A549 (cell line): ENCODE results near the gene WWC1. TPM values are rescaled to one million over a fixed set of nuclear protein-coding genes. Genes with fewer than 3 reads are reported as not detected.

Experiments used
- ATAC-seq, 2 experiments: fragments of 200-7000 bp in 1 of 2; fragments of >200 bp in 1 of 2; cut with Nextera tagmentation in 1 of 2; cut with Tn5 transposase in 1 of 2; 3 replicates each; pipeline versions ENCODE4 v1.8.0 to v1.9.1; 2018 to 2020; ENCODE audit warnings: mild to moderate bottlenecking in 1 of 2, moderate library complexity in 1 of 2
- CTCF ChIA-PET: fragments of 300-600 bp; sonication (Branson Sonifier 250); formaldehyde crosslinking; extraction: SDS; loops from one replicate; lab custom pipeline; 2021; ENCODE audit warnings: antibody characterized with exemption, inconsistent platforms; lab: Yijun Ruan, JAX
- POLR2A ChIA-PET: fragments of 350-600 bp; formaldehyde crosslinking; extraction: SDS; loops from one replicate; lab custom pipeline; 2021; ENCODE audit warnings: antibody characterized with exemption, inconsistent platforms; lab: Yijun Ruan, JAX
- DNase-seq, 2 experiments: peaks; one replicate each; pipeline versions ENCODE4 v3.0.0 to v3.0.0-alpha.2; 2011 to 2016; ENCODE audit warnings: low read depth in 1 of 2, low spot score in 1 of 2
- FAIRE-seq: peaks from 2 replicates; lab custom pipeline; 2011; peaks lifted over from hg19 to GRCh38; lab: Jason Lieb, UNC
- H3K27ac ChIP-seq, 2 experiments: fragments of >200 bp; sonication (Bioruptor Twin); formaldehyde crosslinking; 3 replicates each; pipeline ENCODE4 v1.5.1; 2016 to 2017
- H3K4me1 ChIP-seq: fragments of >200 bp; sonication (Bioruptor Twin); formaldehyde crosslinking; 3 replicates; pipeline ENCODE4 v1.6.1; 2016
- H3K4me2 ChIP-seq: fragments of >200 bp; sonication (Bioruptor Twin); formaldehyde crosslinking; 3 replicates; pipeline ENCODE4 v1.6.1; 2016
- H3K4me3 ChIP-seq: fragments of >200 bp; sonication (Bioruptor Twin); formaldehyde crosslinking; 3 replicates; pipeline ENCODE4 v1.5.1; 2016
- H3K9me3 ChIP-seq: fragments of >200 bp; sonication (Bioruptor Twin); formaldehyde crosslinking; 3 replicates; pipeline ENCODE4 v1.6.1; 2016
- BHLHE40 ChIP-seq: IDR thresholded peaks from 2 replicates; pipeline ENCODE4 v1.6.1; 2012; ENCODE audit warnings: low read depth, low read length, inconsistent platforms
- CBX2 ChIP-seq: fragments of 200-600 bp; sonication (generic); IDR thresholded peaks from 2 replicates; pipeline ENCODE4 v1.6.1; 2016; ENCODE audit warnings: low read depth, mild to moderate bottlenecking, borderline replicate concordance
- CBX8 ChIP-seq: fragments of 200-600 bp; sonication (generic); IDR thresholded peaks from 2 replicates; pipeline ENCODE4 v1.6.1; 2016
- CEBPB ChIP-seq, 2 experiments: fragments of >200 bp in 1 of 2; sonication (Bioruptor Twin) in 1 of 2; formaldehyde crosslinking in 1 of 2; IDR thresholded peaks; 2 replicates each; pipeline ENCODE4 v1.6.1; 2012 to 2016
- CHD4 ChIP-seq: fragments of 200-600 bp; sonication (generic); IDR thresholded peaks from 2 replicates; pipeline ENCODE4 v1.6.1; 2016; ENCODE audit warnings: antibody characterized with exemption, mild to moderate bottlenecking, borderline replicate concordance
- EP300 ChIP-seq, 2 experiments: fragments of >200 bp; sonication (Bioruptor Twin); formaldehyde crosslinking; IDR thresholded peaks; 2 replicates in 1 of 2; 3 replicates in 1 of 2; pipeline ENCODE4 v1.6.1; 2016 to 2017
- ESRRA ChIP-seq: fragments of 150-350 bp; IDR thresholded peaks from 2 replicates; pipeline ENCODE4 v1.6.1; 2014; ENCODE audit warnings: mild to moderate bottlenecking, low read length, borderline replicate concordance
- FOXS1 ChIP-seq: fragments of 250-450 bp; sonication (Bioruptor Pico); IDR thresholded peaks from 2 replicates; pipeline ENCODE4 v1.5.0; 2020; ENCODE audit warnings: mild to moderate bottlenecking, moderate library complexity
- GATA3 ChIP-seq: IDR thresholded peaks from 2 replicates; pipeline ENCODE4 v1.6.1; 2012; ENCODE audit warnings: borderline replicate concordance
- HDAC2 ChIP-seq: fragments of 200-600 bp; sonication (generic); IDR thresholded peaks from 2 replicates; pipeline ENCODE4 v1.6.1; 2016
- HOXB5 ChIP-seq: fragments of 250-450 bp; sonication (Bioruptor Pico); IDR thresholded peaks from 2 replicates; pipeline ENCODE4 v1.5.0; 2020; ENCODE audit warnings: mild to moderate bottlenecking, moderate library complexity
- JUNB ChIP-seq: fragments of >200 bp; sonication (Bioruptor Twin); formaldehyde crosslinking; IDR thresholded peaks from 2 replicates; pipeline ENCODE4 v1.6.1; 2016
- KDM1A ChIP-seq: fragments of 200-600 bp; sonication (generic); IDR thresholded peaks from 2 replicates; pipeline ENCODE4 v1.6.1; 2016; ENCODE audit warnings: low read depth, mild to moderate bottlenecking
- KDM5A ChIP-seq: fragments of 200-600 bp; sonication (generic); IDR thresholded peaks from 2 replicates; pipeline ENCODE4 v1.6.1; 2016; ENCODE audit warnings: antibody characterized with exemption, mild to moderate bottlenecking
- MAFK ChIP-seq: fragments of 450-650 bp; IDR thresholded peaks from 2 replicates; pipeline ENCODE4 v1.6.1; 2014; ENCODE audit not compliant: partially characterized antibody
- MAZ ChIP-seq: fragments of 150-350 bp; IDR thresholded peaks from 2 replicates; pipeline ENCODE4 v1.6.1; 2014; ENCODE audit warnings: antibody characterized with exemption, low read depth, low read length, borderline replicate concordance
- MYC ChIP-seq: IDR thresholded peaks from 2 replicates; pipeline ENCODE4 v1.6.1; 2012; ENCODE audit warnings: mild to moderate bottlenecking, inconsistent platforms, low read length, improper control_type of control experiment, borderline replicate concordance
- NFE2L2 ChIP-seq: fragments of 150-350 bp; conservative IDR thresholded peaks from 2 replicates; pipeline ENCODE4 v1.6.1; 2014; ENCODE audit warnings: low read length
- NR3C1 ChIP-seq: fragments of >200 bp; sonication (Bioruptor Twin); formaldehyde crosslinking; IDR thresholded peaks from 3 replicates; pipeline ENCODE4 v1.6.1; 2017
- PHF8 ChIP-seq: fragments of 200-600 bp; sonication (generic); IDR thresholded peaks from 2 replicates; pipeline ENCODE4 v1.6.1; 2016; ENCODE audit warnings: low read depth, mild to moderate bottlenecking, antibody characterized with exemption, moderate library complexity, borderline replicate concordance
- RAD21 ChIP-seq, 2 experiments: fragments of >200 bp in 1 of 2; sonication (Bioruptor Twin) in 1 of 2; formaldehyde crosslinking in 1 of 2; IDR thresholded peaks in 1 of 2; conservative IDR thresholded peaks in 1 of 2; 2 replicates in 1 of 2; 3 replicates in 1 of 2; pipeline ENCODE4 v1.6.1; 2012 to 2018; ENCODE audit warnings: inconsistent platforms in 1 of 2
- RFX5 ChIP-seq: fragments of 450-650 bp; IDR thresholded peaks from 2 replicates; pipeline ENCODE4 v1.7.1; 2014; ENCODE audit warnings: antibody characterized with exemption, mild to moderate bottlenecking, moderate library complexity
- RNF2 ChIP-seq: fragments of 200-600 bp; sonication (generic); IDR thresholded peaks from 2 replicates; pipeline ENCODE4 v1.6.1; 2016; ENCODE audit warnings: low read depth, mild to moderate bottlenecking, antibody characterized with exemption, moderate library complexity, borderline replicate concordance
- SMC3 ChIP-seq: fragments of >200 bp; sonication (Bioruptor Twin); formaldehyde crosslinking; IDR thresholded peaks from 3 replicates; pipeline ENCODE4 v1.6.1; 2018; ENCODE audit warnings: inconsistent platforms
- TFCP2L1 ChIP-seq: fragments of 250-450 bp; sonication (Bioruptor Pico); IDR thresholded peaks from 2 replicates; pipeline ENCODE4 v1.5.0; 2021; ENCODE audit warnings: mild to moderate bottlenecking
- ZFP36 ChIP-seq: fragments of 450-650 bp; IDR thresholded peaks from 2 replicates; pipeline ENCODE4 v1.6.1; 2014; ENCODE audit warnings: borderline replicate concordance; ENCODE audit not compliant: partially characterized antibody
- ZNF302 ChIP-seq: fragments of 250-450 bp; sonication (Bioruptor Pico); IDR thresholded peaks from 2 replicates; pipeline ENCODE4 v1.9.0; 2021; ENCODE audit warnings: inconsistent platforms, mild to moderate bottlenecking, moderate library complexity
- ZSCAN20 ChIP-seq: fragments of 250-450 bp; sonication (Bioruptor Pico); IDR thresholded peaks from 2 replicates; pipeline ENCODE4 v1.8.0; 2022; ENCODE audit warnings: mild to moderate bottlenecking, moderate library complexity
- WGBS: methylation state at CpG from one replicate; pipeline ENCODE4 v1.1.6; 2017; ENCODE audit errors: missing lambda C conversion rate; 5-methylcytosine and 5-hydroxymethylcytosine counted together
- polyA plus RNA-seq, 4 experiments: library from polyadenylated mRNA; depleted of rRNA in 3 of 4; stranded (reverse); fragments of >200 nt; fragmentation: RNase III in 1 of 4; extraction: RNeasy Plus Mini Kit Qiagen cat#74134 plus additional on column Dnase treatment in 1 of 4; gene quantifications; 2 replicates in 3 of 4; 3 replicates in 1 of 4; pipeline ENCODE4 v1.2.3, GENCODE V29; 2011 to 2017
- TF ChIP-seq, protein P1 (sequence below): fragments of 250-450 bp; sonication (Bioruptor Pico); IDR thresholded peaks from 2 replicates; pipeline ENCODE4 v1.5.0; 2020; ENCODE audit warnings: low read depth, mild to moderate bottlenecking, moderate library complexity
- TF ChIP-seq, protein P2 (sequence below): fragments of 250-450 bp; sonication (Bioruptor Pico); IDR thresholded peaks from 2 replicates; pipeline ENCODE4 v1.5.0; 2021; ENCODE audit warnings: mild to moderate bottlenecking, moderate library complexity, borderline replicate concordance
- TF ChIP-seq, protein P3 (sequence below): fragments of 200-600 bp; sonication (generic); IDR thresholded peaks from 2 replicates; pipeline ENCODE4 v1.6.1; 2016; ENCODE audit warnings: antibody characterized with exemption, mild to moderate bottlenecking, moderate library complexity
- TF ChIP-seq, protein P4 (sequence below): IDR thresholded peaks from 2 replicates; pipeline ENCODE4 v1.6.1; 2012; ENCODE audit warnings: low read depth, borderline replicate concordance
- TF ChIP-seq, protein P5 (sequence below): fragments of >200 bp; sonication (Bioruptor Twin); formaldehyde crosslinking; IDR thresholded peaks from 3 replicates; pipeline ENCODE4 v1.6.1; 2016

WWC1 gene
- polyA plus RNA-seq, 2 of the 4 experiments (the other 2 are of a cell fraction): 88.5 to 98.1 TPM

DNA sequence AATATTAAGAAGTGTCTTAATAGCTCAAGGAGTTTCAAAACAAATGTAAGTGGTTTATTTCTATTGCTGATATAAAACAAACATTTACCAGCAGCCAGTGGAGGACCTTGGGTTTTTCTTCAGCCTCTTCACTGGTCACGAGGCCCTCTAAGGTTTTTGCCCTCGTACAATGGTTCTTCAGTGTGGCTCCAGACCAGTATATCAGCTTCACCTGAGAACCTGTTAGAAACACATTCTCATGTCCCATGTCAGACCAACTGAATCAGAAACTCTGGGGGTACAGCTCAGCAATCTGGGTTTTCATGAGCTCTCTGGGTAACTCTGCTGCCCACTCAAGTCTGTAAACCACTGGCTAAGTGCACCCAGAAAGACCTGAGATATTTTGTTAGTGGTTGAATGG lies 12.9 kb downstream of the WWC1 start:
- FAIRE-seq: no peak

DNA sequence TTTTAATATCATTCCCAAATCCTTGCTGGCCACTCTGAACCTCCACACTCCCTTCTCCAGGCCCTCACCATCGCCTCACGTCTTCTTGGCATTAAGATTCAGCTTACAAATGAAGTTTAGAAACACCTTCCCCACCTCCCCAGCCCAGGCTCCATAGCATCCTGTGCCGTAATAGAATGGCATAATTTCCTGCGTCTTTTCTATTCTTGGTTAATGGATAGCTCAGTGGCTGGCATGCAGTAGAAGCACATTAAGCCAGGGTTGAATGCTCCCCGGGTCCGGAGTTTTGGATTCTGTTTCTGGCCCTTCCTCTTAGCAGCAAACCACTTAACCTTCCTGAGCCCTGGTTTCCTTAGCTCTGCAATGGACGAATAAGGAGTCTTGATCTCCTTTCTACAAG lies 13.8 kb downstream of the WWC1 start:
- ATAC-seq (peak; percentile 61 to 69), FAIRE-seq (peak; percentile 63), DNase-seq (peak in 1 of 2 experiments; percentile 79)
- Histone ChIP-seq H3K4me3 (no peak overlapping the region), H3K27ac (peak overlapping the region; percentile 91 to 92), H3K4me1 (peaks cover 100% of the 10 kb centered on the region), H3K9me3 (no peaks in the 10 kb centered on the region), H3K4me2 (peak overlapping the region; percentile 74)
- 0% methylated on average over 7 of the region's 7 CpGs for WGBS
- POLR2A ChIA-PET: interaction anchor here (0.6 to 1.0 kb wide), 3 partner anchors 12 to 36 kb away, joined by 3 read pairs; no protein-coding TSS in a partner anchor
- CTCF ChIA-PET: interaction anchor here (0.7 to 22.9 kb wide), 5 partner anchors 9 to 112 kb away, joined by 3 to 256 read pairs (median 3); partner anchors contain the start of gene WWC1
- no peak for TF ChIP-seq KDM1A
- peak; percentile 39 to 63; a peak in 3 of 4 replicates for TF ChIP-seq CEBPB (IDR thresholded peaks at IDR 0.05)
- TF ChIP-seq FOXS1 (CRISPR knock-in tag): no peak
- TF ChIP-seq, protein P1, sequence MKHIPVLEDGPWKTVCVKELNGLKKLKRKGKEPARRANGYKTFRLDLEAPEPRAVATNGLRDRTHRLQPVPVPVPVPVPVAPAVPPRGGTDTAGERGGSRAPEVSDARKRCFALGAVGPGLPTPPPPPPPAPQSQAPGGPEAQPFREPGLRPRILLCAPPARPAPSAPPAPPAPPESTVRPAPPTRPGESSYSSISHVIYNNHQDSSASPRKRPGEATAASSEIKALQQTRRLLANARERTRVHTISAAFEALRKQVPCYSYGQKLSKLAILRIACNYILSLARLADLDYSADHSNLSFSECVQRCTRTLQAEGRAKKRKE (CRISPR knock-in tag): no peak
- TF ChIP-seq RAD21 (conservative IDR thresholded peaks at IDR 0.05 in 1 of 2, IDR thresholded peaks at IDR 0.05 in 1 of 2): 0 out of 5 replicates have a peak, but pooled peaks of 1 of the 2 experiments have one; percentile 25
- no peak for TF ChIP-seq HOXB5 (CRISPR knock-in tag)
- TF ChIP-seq, protein P2, sequence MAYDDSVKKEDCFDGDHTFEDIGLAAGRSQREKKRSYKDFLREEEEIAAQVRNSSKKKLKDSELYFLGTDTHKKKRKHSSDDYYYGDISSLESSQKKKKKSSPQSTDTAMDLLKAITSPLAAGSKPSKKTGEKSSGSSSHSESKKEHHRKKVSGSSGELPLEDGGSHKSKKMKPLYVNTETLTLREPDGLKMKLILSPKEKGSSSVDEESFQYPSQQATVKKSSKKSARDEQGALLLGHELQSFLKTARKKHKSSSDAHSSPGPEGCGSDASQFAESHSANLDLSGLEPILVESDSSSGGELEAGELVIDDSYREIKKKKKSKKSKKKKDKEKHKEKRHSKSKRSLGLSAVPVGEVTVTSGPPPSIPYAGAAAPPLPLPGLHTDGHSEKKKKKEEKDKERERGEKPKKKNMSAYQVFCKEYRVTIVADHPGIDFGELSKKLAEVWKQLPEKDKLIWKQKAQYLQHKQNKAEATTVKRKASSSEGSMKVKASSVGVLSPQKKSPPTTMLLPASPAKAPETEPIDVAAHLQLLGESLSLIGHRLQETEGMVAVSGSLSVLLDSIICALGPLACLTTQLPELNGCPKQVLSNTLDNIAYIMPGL (CRISPR knock-in tag): no peak
- TF ChIP-seq TFCP2L1 (CRISPR knock-in tag): no peak
- no peak for TF ChIP-seq MAZ
- no peak for TF ChIP-seq PHF8
- 0 out of 3 replicates have a peak, but pooled peaks have one; percentile 8 for TF ChIP-seq SMC3
- peak; percentile 16; the same call in 1 of the 2 replicates for TF ChIP-seq GATA3
- no peak for TF ChIP-seq ESRRA
- no peak for TF ChIP-seq NR3C1
- TF ChIP-seq BHLHE40: no peak
- TF ChIP-seq, protein P3, sequence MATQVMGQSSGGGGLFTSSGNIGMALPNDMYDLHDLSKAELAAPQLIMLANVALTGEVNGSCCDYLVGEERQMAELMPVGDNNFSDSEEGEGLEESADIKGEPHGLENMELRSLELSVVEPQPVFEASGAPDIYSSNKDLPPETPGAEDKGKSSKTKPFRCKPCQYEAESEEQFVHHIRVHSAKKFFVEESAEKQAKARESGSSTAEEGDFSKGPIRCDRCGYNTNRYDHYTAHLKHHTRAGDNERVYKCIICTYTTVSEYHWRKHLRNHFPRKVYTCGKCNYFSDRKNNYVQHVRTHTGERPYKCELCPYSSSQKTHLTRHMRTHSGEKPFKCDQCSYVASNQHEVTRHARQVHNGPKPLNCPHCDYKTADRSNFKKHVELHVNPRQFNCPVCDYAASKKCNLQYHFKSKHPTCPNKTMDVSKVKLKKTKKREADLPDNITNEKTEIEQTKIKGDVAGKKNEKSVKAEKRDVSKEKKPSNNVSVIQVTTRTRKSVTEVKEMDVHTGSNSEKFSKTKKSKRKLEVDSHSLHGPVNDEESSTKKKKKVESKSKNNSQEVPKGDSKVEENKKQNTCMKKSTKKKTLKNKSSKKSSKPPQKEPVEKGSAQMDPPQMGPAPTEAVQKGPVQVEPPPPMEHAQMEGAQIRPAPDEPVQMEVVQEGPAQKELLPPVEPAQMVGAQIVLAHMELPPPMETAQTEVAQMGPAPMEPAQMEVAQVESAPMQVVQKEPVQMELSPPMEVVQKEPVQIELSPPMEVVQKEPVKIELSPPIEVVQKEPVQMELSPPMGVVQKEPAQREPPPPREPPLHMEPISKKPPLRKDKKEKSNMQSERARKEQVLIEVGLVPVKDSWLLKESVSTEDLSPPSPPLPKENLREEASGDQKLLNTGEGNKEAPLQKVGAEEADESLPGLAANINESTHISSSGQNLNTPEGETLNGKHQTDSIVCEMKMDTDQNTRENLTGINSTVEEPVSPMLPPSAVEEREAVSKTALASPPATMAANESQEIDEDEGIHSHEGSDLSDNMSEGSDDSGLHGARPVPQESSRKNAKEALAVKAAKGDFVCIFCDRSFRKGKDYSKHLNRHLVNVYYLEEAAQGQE: no peak
- TF ChIP-seq CHD4: no peak
- TF ChIP-seq ZNF302: no peak
- no peak for TF ChIP-seq ZFP36
- no peak for TF ChIP-seq RNF2
- no peak for TF ChIP-seq KDM5A
- TF ChIP-seq, protein P4, sequence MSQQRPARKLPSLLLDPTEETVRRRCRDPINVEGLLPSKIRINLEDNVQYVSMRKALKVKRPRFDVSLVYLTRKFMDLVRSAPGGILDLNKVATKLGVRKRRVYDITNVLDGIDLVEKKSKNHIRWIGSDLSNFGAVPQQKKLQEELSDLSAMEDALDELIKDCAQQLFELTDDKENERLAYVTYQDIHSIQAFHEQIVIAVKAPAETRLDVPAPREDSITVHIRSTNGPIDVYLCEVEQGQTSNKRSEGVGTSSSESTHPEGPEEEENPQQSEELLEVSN: no peak
- no peak for TF ChIP-seq CBX2

More for the DNA sequence above, 12.9 kb downstream of the WWC1 start:
- ChIA-PET POLR2A (no interaction called here), CTCF (interaction anchor here (0.6 to 22.9 kb wide), 5 partner anchors 11 to 256 kb away, joined by 3 to 256 read pairs (median 4); partner anchors contain the start of gene WWC1)
- Histone ChIP-seq H3K9me3 (no peaks in the 10 kb centered on the region), H3K27ac (peak overlapping the region; percentile 91 to 92), H3K4me2 (peak overlapping the region; percentile 74), H3K4me3 (no peak overlapping the region), H3K4me1 (peaks cover 100% of the 10 kb centered on the region)
- TF ChIP-seq NFE2L2 (no peak), MAFK (no peak), CBX8 (no peak), HDAC2 (no peak), ZNF302 (no peak), EP300 (IDR thresholded peaks at IDR 0.05) (no peak), CBX2 (no peak), ZSCAN20 (CRISPR knock-in tag) (no peak), RFX5 (no peak), JUNB (no peak), MAZ (no peak), MYC (no peak)
- TF ChIP-seq, protein P5, sequence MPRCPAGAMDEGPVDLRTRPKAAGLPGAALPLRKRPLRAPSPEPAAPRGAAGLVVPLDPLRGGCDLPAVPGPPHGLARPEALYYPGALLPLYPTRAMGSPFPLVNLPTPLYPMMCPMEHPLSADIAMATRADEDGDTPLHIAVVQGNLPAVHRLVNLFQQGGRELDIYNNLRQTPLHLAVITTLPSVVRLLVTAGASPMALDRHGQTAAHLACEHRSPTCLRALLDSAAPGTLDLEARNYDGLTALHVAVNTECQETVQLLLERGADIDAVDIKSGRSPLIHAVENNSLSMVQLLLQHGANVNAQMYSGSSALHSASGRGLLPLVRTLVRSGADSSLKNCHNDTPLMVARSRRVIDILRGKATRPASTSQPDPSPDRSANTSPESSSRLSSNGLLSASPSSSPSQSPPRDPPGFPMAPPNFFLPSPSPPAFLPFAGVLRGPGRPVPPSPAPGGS: no peak
- no peak for ATAC-seq
- 91% methylated on average over 2 of the region's 2 CpGs for WGBS
- DNase-seq: no peak
